ENCODE data around the gene ROR2. TPM values are rescaled to one million over a fixed set of nuclear protein-coding genes. Genes with fewer than 3 reads are reported as not detected.

Gene ROR2
- total RNA-seq, 2 experiments from 2014 or later, result not detected

DNA sequence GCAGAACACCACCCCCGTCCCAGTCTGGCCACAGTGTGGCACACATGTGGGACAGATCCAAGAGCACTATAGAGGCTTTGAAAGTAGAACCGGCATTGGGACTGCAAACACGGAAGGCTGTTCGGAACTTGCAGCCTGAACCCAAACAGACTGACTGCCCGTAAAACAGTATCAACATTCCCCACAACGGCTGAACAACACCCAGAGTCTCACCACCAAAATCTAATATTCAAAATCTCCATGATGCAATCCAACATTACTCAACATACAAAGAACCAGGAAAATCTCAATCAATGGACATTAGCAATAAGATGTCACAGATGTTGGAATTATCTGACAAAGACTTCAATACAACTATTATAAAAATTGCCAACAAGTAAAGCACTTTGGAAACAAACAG is 82.3 kb downstream of the ROR2 start:
- CTCF ChIA-PET, result no interaction called here
- Mint-ChIP-seq H3K4me3 (no peak overlapping the region), H3K9me3 (no peaks in the 10 kb centered on the region), H3K36me3 (ENCODE audit: low read depth) (no peaks in the 10 kb centered on the region), H3K27me3 (ENCODE audit: low read depth) (peaks cover 13% of the 10 kb centered on the region), H3K27ac (no peak overlapping the region), H3K4me1 (ENCODE audit: low read depth) (peaks cover 2% of the 10 kb centered on the region)
- DNase-seq, result no peak
- intact Hi-C loops (cut with micrococcal nuclease), result no loop called here

DNA sequence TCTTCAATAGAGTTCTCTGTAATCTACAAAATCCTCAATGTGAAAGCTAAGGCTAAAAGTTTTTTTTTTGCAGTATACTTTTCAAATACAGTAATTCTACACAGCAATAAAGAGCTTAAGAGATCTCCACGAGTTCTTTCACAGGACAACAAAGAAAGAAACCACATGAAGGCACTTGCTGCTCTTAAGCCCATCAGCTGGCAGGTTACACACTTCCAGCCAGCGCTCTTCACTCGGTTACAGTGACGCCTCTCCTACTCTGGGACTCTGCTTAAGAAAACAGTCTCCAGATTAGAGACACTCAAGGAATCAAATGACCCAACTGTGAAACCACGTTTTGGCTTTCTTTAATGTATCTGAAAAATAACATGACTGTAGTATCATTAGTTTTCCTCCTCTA is 85.0 kb downstream of the ROR2 start:
- no peaks in the 10 kb centered on the region for H3K9me3 Mint-ChIP-seq
- intact Hi-C loops (cut with micrococcal nuclease), result no loop called here
- H3K27ac Mint-ChIP-seq, result no peak overlapping the region
- H3K36me3 Mint-ChIP-seq (ENCODE audit: low read depth), result no peaks in the 10 kb centered on the region
- no peak for DNase-seq
- CTCF ChIA-PET, result no interaction called here
- peaks cover 8% of the 10 kb centered on the region for H3K27me3 Mint-ChIP-seq (ENCODE audit: low read depth)
- H3K4me1 Mint-ChIP-seq (ENCODE audit: low read depth), result peaks cover 2% of the 10 kb centered on the region
- H3K4me3 Mint-ChIP-seq, result no peak overlapping the region

DNA sequence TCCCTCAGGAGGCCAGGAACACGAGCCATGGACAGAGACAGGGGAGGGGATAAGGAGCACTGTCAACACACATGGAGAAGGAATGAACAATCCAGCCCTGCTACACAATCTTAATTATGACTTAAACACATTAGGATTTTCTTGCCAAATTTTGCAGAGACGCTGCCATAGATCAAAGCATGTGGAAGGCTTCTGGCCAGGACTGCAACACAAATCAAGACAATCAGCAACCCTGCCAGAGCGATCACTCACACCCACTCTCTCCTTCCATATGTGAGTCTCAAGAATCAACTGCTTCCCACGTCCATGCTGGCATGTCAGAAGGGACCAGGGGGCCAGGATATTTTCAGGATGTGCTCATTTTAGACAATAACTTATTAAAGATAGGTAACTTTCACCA is 85.6 kb downstream of the ROR2 start:
- H3K27me3 Mint-ChIP-seq (ENCODE audit: low read depth), result peaks cover 8% of the 10 kb centered on the region
- no peak overlapping the region for H3K27ac Mint-ChIP-seq
- CTCF ChIA-PET, result no interaction called here
- intact Hi-C loops (cut with micrococcal nuclease), result no loop called here
- no peak overlapping the region for H3K4me3 Mint-ChIP-seq
- H3K9me3 Mint-ChIP-seq, result no peaks in the 10 kb centered on the region
- peaks cover 2% of the 10 kb centered on the region for H3K4me1 Mint-ChIP-seq (ENCODE audit: low read depth)
- H3K36me3 Mint-ChIP-seq (ENCODE audit: low read depth), result no peaks in the 10 kb centered on the region
- no peak for DNase-seq

DNA sequence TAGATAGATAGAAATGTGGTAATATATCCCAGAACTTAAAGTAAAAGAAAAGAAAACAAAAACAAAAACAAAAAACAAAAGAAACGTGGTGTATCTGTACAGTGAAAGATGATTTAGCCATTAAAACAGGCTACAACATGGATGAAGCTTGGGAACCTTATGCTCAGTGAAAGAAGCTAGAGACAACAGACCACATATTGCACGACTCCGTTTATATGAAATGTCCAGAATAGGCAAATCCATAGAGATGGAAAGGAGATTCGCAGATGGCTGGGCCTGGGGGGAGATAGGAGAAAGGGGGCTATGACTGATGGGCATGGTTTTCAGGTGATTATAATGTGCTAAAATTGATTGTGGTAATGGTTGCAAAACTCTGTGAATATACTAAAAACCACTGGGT is 86.6 kb downstream of the ROR2 start:
- no peak overlapping the region for H3K4me3 Mint-ChIP-seq
- peaks cover 8% of the 10 kb centered on the region for H3K27me3 Mint-ChIP-seq (ENCODE audit: low read depth)
- CTCF ChIA-PET, result no interaction called here
- DNase-seq, result no peak
- intact Hi-C loops (cut with micrococcal nuclease), result no loop called here
- no peaks in the 10 kb centered on the region for H3K9me3 Mint-ChIP-seq
- H3K27ac Mint-ChIP-seq, result no peak overlapping the region
- no peaks in the 10 kb centered on the region for H3K36me3 Mint-ChIP-seq (ENCODE audit: low read depth)
- H3K4me1 Mint-ChIP-seq (ENCODE audit: low read depth), result peaks cover 2% of the 10 kb centered on the region

DNA sequence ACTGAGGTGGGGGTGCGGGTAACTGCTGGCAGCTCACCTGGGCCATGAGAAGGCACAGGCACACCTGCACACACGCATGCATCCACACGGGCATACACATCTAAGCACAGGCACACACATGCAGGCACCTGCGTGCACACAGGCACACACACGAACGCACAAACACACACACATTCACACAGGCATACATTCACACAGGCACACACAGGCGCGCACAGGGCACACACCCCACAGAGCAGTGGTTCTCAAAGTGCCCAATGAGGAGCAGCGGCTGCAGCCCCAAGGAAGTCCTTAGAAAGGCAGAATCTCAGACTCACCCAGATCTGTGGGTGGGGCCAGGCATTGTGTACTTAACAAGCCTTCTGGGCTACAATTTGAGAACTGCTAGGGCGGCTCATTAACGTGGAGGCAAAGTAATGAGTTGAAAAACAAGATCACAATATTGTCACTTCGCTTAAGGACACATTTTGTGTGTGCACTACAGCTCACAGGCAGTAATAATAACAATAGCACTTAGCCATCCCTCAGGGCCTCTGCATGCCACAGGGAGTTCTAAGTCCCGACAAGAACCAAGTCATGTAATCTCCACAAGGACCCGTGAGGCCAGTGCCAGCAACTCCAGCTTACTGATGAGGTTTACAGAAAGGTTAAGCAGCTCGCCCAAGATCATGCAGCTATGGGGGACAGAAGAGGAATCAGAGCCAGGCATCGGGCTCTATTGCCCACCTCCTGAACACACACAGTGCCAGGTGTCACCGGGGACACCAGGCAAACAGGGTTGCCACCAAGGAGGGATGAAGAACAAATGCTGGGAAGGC is 91.6 kb downstream of the ROR2 start:
- Mint-ChIP-seq H3K27me3 (ENCODE audit: low read depth) (no peaks in the 10 kb centered on the region), H3K9me3 (no peaks in the 10 kb centered on the region), H3K36me3 (ENCODE audit: low read depth) (no peaks in the 10 kb centered on the region), H3K4me3 (no peak overlapping the region), H3K4me1 (ENCODE audit: low read depth) (no peaks in the 10 kb centered on the region), H3K27ac (no peak overlapping the region)
- CTCF ChIA-PET, result no interaction called here
- intact Hi-C loops (cut with micrococcal nuclease), result no loop called here
- DNase-seq, result no peak

DNA sequence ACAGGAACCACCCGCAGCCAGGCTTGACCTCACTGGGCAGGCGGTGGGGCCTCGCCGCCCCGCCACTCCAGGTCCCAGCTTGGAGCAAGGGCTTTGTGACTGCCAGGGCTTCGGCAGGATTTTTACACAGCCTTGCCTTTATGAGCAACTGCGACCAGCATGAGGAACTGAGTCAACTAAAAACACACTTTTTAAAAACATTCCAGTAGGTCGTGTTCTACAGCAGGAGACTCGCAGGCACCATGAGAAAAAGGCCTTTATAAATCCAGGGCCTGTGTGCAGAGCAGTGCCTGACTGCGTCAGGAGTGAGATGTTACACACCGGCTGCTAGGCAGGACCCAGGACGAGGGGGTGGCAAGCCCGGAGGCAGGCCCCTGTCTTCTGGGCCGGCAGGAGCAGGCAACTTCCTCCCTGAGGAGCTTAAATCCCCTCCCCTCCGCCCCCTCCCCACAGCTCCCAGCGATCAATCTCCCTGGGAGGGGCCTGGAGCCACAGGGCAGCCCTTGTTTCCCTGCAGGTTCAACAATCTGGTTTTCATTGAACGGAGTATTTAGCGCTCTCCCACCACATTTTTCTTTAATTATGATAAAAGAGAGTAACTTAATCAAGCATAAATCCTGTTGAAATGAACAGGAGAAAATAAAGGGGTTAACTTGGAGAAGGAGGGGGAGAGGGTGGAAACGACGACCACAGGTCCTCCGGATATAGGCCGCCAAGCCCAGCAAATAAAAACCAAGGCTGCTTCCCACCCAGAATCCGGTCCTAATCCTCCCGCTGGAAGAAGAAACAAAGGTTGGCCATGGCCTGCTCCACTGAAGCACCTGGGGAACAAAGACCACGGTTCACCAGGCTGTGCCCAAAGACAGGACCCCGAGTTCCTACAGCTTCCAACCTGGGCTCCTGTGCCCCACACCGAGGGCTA is 92.5 kb downstream of the ROR2 start:
- Mint-ChIP-seq H3K27ac (no peak overlapping the region), H3K4me1 (ENCODE audit: low read depth) (no peaks in the 10 kb centered on the region), H3K27me3 (ENCODE audit: low read depth) (no peaks in the 10 kb centered on the region), H3K36me3 (ENCODE audit: low read depth) (no peaks in the 10 kb centered on the region), H3K9me3 (no peaks in the 10 kb centered on the region), H3K4me3 (no peak overlapping the region)
- DNase-seq, result no peak
- CTCF ChIA-PET, result no interaction called here
- intact Hi-C loops (cut with micrococcal nuclease), result no loop called here

DNA sequence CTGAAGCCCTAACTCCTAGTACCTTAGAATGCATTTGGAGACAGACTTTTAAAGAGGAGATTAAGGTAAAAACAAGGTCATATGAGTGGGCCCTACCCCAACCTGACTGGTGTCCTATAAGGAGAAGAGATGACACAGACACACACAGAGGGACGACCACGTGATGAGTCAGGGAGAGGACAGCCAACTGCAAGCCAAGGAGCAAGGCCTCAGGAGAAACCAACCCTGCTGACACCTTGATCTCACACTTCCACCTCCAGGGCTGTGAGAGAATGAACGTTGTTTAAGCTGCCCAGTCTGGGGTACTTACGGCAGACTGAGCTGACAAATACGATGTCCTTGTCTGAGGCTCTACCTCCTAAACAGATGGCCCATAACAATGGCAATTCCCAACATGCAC is 93.6 kb downstream of the ROR2 start:
- Mint-ChIP-seq H3K4me1 (ENCODE audit: low read depth) (no peaks in the 10 kb centered on the region), H3K27me3 (ENCODE audit: low read depth) (no peaks in the 10 kb centered on the region), H3K4me3 (no peak overlapping the region), H3K9me3 (no peaks in the 10 kb centered on the region), H3K27ac (no peak overlapping the region), H3K36me3 (ENCODE audit: low read depth) (no peaks in the 10 kb centered on the region)
- intact Hi-C loops (cut with micrococcal nuclease), result no loop called here
- CTCF ChIA-PET, result no interaction called here
- no peak for DNase-seq

DNA sequence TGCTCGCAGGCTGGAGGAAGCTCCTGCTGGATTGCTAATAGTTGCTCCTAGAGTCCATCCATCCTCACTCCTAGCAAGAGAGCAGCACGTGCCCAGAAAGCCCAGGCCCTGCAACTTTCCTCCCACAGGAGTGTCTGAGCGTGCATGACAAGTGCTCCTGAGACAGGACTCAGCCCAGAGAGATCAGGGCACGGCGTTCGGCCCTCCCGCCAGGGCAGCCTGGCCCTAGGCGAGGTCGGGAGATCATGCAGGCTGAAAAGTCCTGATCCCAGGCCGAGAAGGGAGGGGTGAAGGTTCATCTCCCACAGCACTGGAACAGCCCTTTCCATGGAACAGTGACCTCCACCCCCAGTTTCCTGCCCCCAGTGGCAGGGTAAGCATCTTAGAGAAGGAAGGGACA is 94.8 kb downstream of the ROR2 start:
- Mint-ChIP-seq H3K9me3 (no peaks in the 10 kb centered on the region), H3K27me3 (ENCODE audit: low read depth) (no peaks in the 10 kb centered on the region), H3K36me3 (ENCODE audit: low read depth) (no peaks in the 10 kb centered on the region), H3K27ac (no peak overlapping the region), H3K4me3 (no peak overlapping the region), H3K4me1 (ENCODE audit: low read depth) (no peaks in the 10 kb centered on the region)
- DNase-seq, result no peak
- CTCF ChIA-PET, result no interaction called here
- intact Hi-C loops (cut with micrococcal nuclease), result no loop called here

DNA sequence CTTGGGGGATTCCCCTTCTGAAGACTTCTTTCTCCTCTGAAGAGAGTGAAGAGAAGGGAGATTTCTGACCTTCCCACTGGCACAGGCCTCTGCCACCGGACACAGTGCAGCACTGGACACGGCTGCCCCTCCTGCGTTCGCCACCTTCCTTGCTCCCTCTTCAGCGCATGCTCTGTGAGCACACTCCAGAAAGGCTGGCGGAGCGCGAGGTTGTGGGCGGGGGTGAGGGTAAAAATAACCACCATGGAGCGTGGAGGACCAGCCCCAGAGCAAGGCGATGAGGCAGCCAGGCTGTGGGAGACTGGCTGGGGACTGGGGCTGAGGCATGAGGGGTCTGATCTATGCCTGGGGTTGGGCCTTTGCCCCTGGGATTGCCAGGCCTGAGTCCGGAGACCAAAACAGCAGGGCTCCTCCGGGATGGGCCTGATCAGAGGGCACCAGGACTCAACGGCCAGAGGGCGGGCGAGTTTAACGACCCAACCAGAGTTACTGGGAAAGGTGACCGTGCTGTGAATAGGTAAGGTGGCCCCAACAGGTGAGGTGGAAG is 97.2 kb downstream of the ROR2 start:
- Mint-ChIP-seq H3K36me3 (ENCODE audit: low read depth) (no peaks in the 10 kb centered on the region), H3K4me1 (ENCODE audit: low read depth) (peaks cover 4% of the 10 kb centered on the region), H3K27me3 (ENCODE audit: low read depth) (peaks cover 3% of the 10 kb centered on the region), H3K9me3 (no peaks in the 10 kb centered on the region), H3K4me3 (no peak overlapping the region), H3K27ac (no peak overlapping the region)
- intact Hi-C loops (cut with micrococcal nuclease), result no loop called here
- CTCF ChIA-PET, result no interaction called here
- no peak for DNase-seq

DNA sequence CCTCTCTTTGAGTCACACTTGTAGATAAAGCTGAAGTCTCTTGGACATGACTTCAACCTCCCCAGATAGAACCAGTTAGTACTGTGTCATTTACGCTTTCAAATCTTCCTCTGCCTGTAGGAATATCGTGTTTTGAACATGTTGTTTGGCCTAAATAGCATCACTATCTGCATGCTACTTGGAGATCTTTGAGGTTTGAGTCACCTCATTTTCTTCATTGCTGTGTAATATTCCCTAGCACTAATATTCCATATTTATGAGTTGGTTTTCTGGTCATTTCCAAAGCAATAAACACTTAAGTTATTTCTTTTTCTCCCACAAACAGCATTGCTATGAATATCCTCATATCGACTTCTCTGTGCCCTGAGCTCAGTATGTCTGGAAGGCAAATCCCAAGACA is 100.3 kb downstream of the ROR2 start:
- DNase-seq, result no peak
- intact Hi-C loops (cut with micrococcal nuclease), result no loop called here
- CTCF ChIA-PET, result no interaction called here
- no peaks in the 10 kb centered on the region for H3K9me3 Mint-ChIP-seq
- no peak overlapping the region for H3K4me3 Mint-ChIP-seq
- H3K27me3 Mint-ChIP-seq (ENCODE audit: low read depth), result peaks cover 3% of the 10 kb centered on the region
- peaks cover 10% of the 10 kb centered on the region for H3K4me1 Mint-ChIP-seq (ENCODE audit: low read depth)
- H3K27ac Mint-ChIP-seq, result no peak overlapping the region
- no peaks in the 10 kb centered on the region for H3K36me3 Mint-ChIP-seq (ENCODE audit: low read depth)

DNA sequence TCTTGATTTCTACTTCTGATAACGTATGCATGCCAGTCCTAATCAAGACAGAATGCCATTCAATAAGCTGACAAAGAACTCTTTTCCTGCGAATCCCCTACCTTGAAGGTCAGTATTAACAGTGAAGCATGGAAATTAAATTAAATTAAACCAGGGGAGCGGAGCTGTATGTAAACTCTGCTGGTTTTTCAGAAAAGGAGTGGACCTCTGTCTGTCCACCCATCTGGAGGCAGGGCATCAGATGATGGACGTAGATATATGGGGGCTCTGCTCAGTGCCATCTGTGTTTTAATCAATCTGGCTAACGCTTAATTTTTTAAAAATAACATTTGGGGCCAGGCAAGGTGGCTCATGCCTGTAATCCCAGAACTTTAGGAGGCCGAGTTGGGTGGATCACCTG is 101.9 kb downstream of the ROR2 start:
- Mint-ChIP-seq H3K9me3 (no peaks in the 10 kb centered on the region), H3K27me3 (ENCODE audit: low read depth) (peaks cover 3% of the 10 kb centered on the region), H3K27ac (no peak overlapping the region), H3K4me3 (no peak overlapping the region), H3K4me1 (ENCODE audit: low read depth) (peaks cover 13% of the 10 kb centered on the region), H3K36me3 (ENCODE audit: low read depth) (no peaks in the 10 kb centered on the region)
- CTCF ChIA-PET, result interaction anchor here (0.6 kb wide), 1 partner anchor 113 kb away, joined by 6 read pairs; no protein-coding TSS in a partner anchor
- intact Hi-C loops (cut with micrococcal nuclease), result no loop called here
- no peak for DNase-seq

DNA sequence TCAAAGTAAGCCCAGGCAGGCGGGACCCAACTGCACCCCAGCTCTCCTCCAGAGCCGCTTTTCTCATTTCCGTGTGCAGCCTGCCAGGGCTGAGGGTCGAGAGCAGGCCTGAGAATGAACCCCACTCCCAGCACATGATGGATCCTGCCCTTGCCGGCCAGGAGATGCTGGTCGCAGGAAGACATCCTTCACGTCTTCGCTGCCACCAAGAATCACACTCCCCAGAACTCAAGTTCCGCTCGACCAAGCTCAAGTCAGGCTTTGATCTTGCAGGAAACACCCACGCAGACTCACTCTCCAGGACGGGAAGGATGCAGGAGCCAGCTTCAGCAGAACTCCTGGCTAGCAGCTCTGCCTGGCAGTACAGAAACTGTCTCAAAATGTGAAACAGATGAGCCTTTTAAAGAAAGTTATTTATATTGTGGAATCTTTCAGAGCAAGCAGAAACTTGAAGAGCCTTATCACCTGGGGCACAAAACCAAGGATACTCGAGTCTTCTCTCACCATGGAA is 102.4 kb downstream of the ROR2 start:
- DNase-seq, result peak; percentile 33
- no peaks in the 10 kb centered on the region for H3K9me3 Mint-ChIP-seq
- peaks cover 13% of the 10 kb centered on the region for H3K4me1 Mint-ChIP-seq (ENCODE audit: low read depth)
- CTCF ChIA-PET, result interaction anchor here (0.6 kb wide), 1 partner anchor 114 kb away, joined by 6 read pairs; no protein-coding TSS in a partner anchor
- intact Hi-C loops (cut with micrococcal nuclease), result no loop called here
- H3K27ac Mint-ChIP-seq, result no peak overlapping the region
- H3K27me3 Mint-ChIP-seq (ENCODE audit: low read depth), result peaks cover 3% of the 10 kb centered on the region
- H3K36me3 Mint-ChIP-seq (ENCODE audit: low read depth), result no peaks in the 10 kb centered on the region
- no peak overlapping the region for H3K4me3 Mint-ChIP-seq

Measured in activated naive CD4-positive, alpha-beta T cell treated with anti-CD3 and anti-CD28 coated beads for 36 hours (primary cell).